Measurements from ENCODE around the gene CEL.
"Not testable (repeated sequence)": the region's sequence is repeated elsewhere in the genome, so short reads cannot be mapped to it uniquely, and the experiment has no call there.

The CEL gene

GRCh38 chr9:133040892-133041479, 20.8 kb upstream of the CEL start:
- not testable (repeated sequence) for H3K9me3 Mint-ChIP-seq; ATAC-seq (replicated peaks)
- DNase-seq: peak; percentile 24

DNA sequence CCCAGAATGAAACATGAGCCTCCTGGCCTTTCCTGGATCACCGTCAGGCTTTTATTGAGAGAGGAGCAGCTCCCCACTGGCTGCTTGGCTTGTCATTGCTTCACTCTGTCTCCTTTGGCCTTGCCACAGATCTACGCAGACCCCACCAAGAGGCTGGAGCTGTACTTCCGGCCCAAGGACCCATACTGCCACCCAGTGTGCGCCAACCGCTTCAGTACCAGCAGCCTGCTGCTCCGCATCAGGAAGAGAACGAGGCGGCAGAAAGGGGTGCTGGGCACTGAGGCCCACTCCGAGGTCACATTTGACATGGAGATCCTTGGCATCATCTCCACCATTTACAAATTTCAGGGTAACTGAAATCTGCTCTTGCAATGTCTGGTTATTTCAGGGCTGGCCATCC, 19.8 kb upstream of the CEL start:
- Mint-ChIP-seq H3K9me3 (no peaks in the 10 kb centered on the region), H3K4me1 (peaks cover 13 to 16% of the 10 kb centered on the region in 2 donors), H3K4me3 (no peak overlapping the region), H3K27ac (no peak overlapping the region), H3K27me3 (no peaks in the 10 kb centered on the region), H3K36me3 (peaks cover 29 to 58% of the 10 kb centered on the region in 2 donors)
- DNase-seq: no peak
- ATAC-seq (replicated peaks): no peak

More at GRCh38 chr9:133040892-133041479, 20.8 kb upstream of the CEL start:
- Mint-ChIP-seq H3K36me3 (peaks cover 20 to 50% of the 10 kb centered on the region in 2 donors), H3K4me1 (peaks cover 13 to 16% of the 10 kb centered on the region in 2 donors)
- not testable (repeated sequence) for H3K27ac Mint-ChIP-seq, H3K4me3 Mint-ChIP-seq, H3K27me3 Mint-ChIP-seq

DNA sequence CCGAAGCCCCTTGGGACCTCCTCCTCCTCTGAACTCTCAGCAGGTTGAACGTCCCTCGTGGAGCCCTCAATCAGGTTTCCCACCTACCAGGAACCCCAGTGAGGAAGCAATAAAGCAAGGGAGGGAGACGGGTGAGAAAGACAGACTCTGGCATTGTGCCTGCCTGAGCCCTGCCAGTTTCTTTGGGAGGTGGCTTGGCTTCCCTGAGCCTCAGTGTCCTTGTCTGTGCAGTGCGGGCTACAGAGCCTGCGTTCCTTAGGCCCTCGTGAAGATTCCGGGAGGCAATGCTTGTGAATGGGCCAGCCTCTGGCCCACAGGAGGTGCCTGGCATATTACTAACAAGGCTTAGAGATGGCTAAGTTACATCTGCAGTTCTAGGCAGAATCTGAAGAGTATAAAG, 19.1 kb upstream of the CEL start:
- no peak for DNase-seq
- Mint-ChIP-seq H3K4me3 (no peak overlapping the region), H3K9me3 (no peaks in the 10 kb centered on the region), H3K36me3 (peaks cover 30 to 56% of the 10 kb centered on the region in 2 donors), H3K27me3 (no peaks in the 10 kb centered on the region), H3K27ac (no peak overlapping the region), H3K4me1 (peaks cover 11 to 15% of the 10 kb centered on the region in 2 donors)
- no peak for ATAC-seq (replicated peaks)

GRCh38 chr9:133043449-133044035, 18.2 kb upstream of the CEL start:
- peaks cover 7 to 10% of the 10 kb centered on the region in 2 donors for H3K4me1 Mint-ChIP-seq
- H3K36me3 Mint-ChIP-seq: peaks cover 27 to 51% of the 10 kb centered on the region in 2 donors
- ATAC-seq (replicated peaks) (no peak), DNase-seq (no peak)
- H3K4me3 Mint-ChIP-seq: no peak overlapping the region
- no peak overlapping the region for H3K27ac Mint-ChIP-seq
- no peaks in the 10 kb centered on the region for H3K27me3 Mint-ChIP-seq
- H3K9me3 Mint-ChIP-seq: no peaks in the 10 kb centered on the region

GRCh38 chr9:133044125-133044524, 17.7 kb upstream of the CEL start:
- H3K4me3 Mint-ChIP-seq: no peak overlapping the region
- no peaks in the 10 kb centered on the region for H3K27me3 Mint-ChIP-seq
- peaks cover 7 to 10% of the 10 kb centered on the region in 2 donors for H3K4me1 Mint-ChIP-seq
- H3K36me3 Mint-ChIP-seq: peaks cover 27 to 47% of the 10 kb centered on the region in 2 donors
- H3K9me3 Mint-ChIP-seq: no peaks in the 10 kb centered on the region
- ATAC-seq (replicated peaks) (no peak), DNase-seq (no peak)
- H3K27ac Mint-ChIP-seq: no peak overlapping the region

DNA sequence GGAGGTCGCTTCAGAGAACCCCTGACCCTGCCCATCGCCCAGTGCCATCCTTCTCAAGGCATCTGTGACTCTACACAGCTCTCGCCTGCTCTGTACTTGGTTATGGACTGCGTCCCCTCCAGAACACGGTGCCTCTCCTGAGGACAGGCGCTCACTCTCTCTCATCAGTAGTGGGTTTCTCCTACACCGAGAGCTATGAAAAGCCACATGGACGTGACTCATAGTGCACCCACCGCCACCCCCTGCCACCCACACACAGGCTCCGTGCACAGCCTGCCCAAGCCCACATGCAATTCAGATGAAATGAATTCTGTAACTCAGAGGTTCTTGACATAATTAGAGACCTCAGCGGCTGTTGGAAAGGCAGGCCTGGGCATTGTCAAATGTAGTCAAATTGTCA, 17.1 kb upstream of the CEL start:
- no peaks in the 10 kb centered on the region for H3K9me3 Mint-ChIP-seq
- H3K4me3 Mint-ChIP-seq: no peak overlapping the region
- DNase-seq (no peak), ATAC-seq (replicated peaks) (no peak)
- H3K27me3 Mint-ChIP-seq: no peaks in the 10 kb centered on the region
- H3K36me3 Mint-ChIP-seq: peaks cover 30 to 52% of the 10 kb centered on the region in 2 donors
- H3K4me1 Mint-ChIP-seq: peaks cover 7 to 10% of the 10 kb centered on the region in 2 donors
- peak overlapping the region; percentile 71 for H3K27ac Mint-ChIP-seq

DNA sequence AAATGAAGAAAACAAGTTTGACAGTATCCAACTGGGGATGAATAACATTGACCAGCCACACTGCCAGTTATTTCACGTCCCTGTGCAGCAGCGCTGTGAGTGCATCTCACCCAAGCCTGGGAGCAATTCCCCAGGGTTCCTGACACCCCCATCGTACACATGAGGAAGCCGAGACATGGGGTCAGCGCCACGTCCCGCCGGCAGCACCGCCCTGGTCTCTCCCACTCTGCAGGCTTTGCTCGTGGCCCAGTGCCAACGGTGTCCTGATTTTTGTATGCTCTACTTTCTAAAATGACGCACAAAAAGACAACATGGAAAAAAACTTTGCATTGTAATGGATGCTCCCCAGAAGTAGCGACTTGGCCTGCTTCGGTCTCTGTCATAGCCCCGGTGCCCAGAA, 16.6 kb upstream of the CEL start:
- Mint-ChIP-seq H3K36me3 (peaks cover 35 to 55% of the 10 kb centered on the region in 2 donors), H3K9me3 (no peaks in the 10 kb centered on the region), H3K27me3 (no peaks in the 10 kb centered on the region), H3K27ac (no peak overlapping the region), H3K4me1 (peaks cover 5 to 10% of the 10 kb centered on the region in 2 donors), H3K4me3 (no peak overlapping the region)
- ATAC-seq (replicated peaks) (no peak), DNase-seq (no peak)

GRCh38 chr9:133046196-133046899, 15.4 kb upstream of the CEL start:
- ATAC-seq (replicated peaks) (no peak), DNase-seq (no peak)
- H3K4me1 Mint-ChIP-seq: peaks cover 5 to 7% of the 10 kb centered on the region in 2 donors
- peaks cover 37 to 59% of the 10 kb centered on the region in 2 donors for H3K36me3 Mint-ChIP-seq
- H3K4me3 Mint-ChIP-seq: no peak overlapping the region
- no peaks in the 10 kb centered on the region for H3K27me3 Mint-ChIP-seq
- no peak overlapping the region for H3K27ac Mint-ChIP-seq
- no peaks in the 10 kb centered on the region for H3K9me3 Mint-ChIP-seq

DNA sequence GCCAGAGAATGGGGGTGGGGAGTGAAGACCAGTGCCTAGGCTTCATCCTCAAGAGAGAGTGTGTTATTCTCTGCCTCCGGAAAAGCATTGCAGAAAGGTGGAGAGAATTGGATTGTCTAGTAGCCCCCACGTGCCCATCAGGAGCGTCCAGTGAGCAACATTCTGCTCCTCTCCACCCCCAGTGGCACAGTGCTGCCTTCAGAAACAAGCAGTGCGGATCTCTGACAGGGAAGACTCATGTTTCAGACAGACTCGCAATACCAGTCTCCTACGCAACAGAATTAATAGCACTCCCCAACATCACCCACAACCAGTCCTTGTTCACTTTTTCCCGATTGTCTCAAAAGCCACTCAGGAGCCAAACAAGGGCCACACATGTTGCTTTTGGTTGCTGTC, 14.9 kb upstream of the CEL start:
- Mint-ChIP-seq H3K4me3 (no peak overlapping the region), H3K4me1 (peaks cover 5 to 6% of the 10 kb centered on the region in 2 donors), H3K9me3 (no peaks in the 10 kb centered on the region), H3K27ac (no peak overlapping the region), H3K27me3 (no peaks in the 10 kb centered on the region), H3K36me3 (peaks cover 40 to 59% of the 10 kb centered on the region in 2 donors)
- DNase-seq (no peak), ATAC-seq (replicated peaks) (no peak)

DNA sequence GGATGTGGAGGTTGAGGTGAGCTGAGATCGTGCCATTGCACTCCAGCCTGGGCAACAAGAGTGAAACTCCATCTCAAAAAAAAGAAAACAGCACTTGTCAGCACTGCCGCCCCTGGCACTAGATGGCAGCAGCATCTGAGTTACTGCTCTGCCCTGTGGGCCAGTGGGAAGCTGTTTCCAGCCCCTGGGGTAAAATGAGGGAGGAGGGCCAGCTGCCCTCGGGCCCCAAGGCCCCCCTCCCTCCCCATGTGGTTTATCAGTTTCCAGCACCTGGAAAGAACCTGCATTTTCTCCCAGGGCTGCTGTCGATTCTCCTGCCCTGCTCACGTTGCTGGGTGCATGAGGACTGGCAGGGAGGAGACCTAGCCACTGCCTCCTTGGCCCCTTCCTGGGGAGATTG, 13.2 kb upstream of the CEL start:
- Mint-ChIP-seq H3K27ac (no peak overlapping the region), H3K27me3 (no peaks in the 10 kb centered on the region), H3K9me3 (no peaks in the 10 kb centered on the region), H3K4me1 (peaks cover 5 to 6% of the 10 kb centered on the region in 2 donors), H3K36me3 (peaks cover 45 to 63% of the 10 kb centered on the region in 2 donors), H3K4me3 (no peak overlapping the region)
- no peak for DNase-seq
- peak; percentile 57 to 61 for ATAC-seq (replicated peaks)

DNA sequence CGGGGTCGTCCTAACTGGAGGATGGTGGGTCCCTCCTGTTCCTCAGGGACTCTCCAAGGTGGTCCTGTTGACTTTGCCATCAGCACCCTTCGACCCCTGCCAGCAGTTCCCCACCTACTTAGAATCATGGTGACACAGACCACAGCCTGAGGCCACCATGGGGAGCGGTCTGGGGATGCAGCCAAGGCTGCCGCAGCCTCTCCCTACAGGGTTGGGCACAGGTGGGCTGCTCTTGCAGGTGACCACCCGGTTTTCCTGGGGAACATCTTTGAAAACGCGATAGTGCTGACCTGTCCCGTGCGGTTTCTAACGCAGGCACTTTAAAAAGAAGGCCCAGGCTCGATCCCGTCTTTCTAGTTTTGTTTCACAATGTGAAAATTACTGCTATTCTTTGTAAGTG, 12.7 kb upstream of the CEL start:
- peaks cover 48 to 64% of the 10 kb centered on the region in 2 donors for H3K36me3 Mint-ChIP-seq
- H3K27me3 Mint-ChIP-seq: no peaks in the 10 kb centered on the region
- H3K27ac Mint-ChIP-seq: no peak overlapping the region

GRCh38 chr9:133050142-133050541, 11.6 kb upstream of the CEL start:
- peaks cover 54 to 64% of the 10 kb centered on the region in 2 donors for H3K36me3 Mint-ChIP-seq
- H3K4me3 Mint-ChIP-seq: no peak overlapping the region

More for the DNA sequence above, 12.7 kb upstream of the CEL start:
- Mint-ChIP-seq H3K9me3 (no peaks in the 10 kb centered on the region), H3K4me3 (no peak overlapping the region), H3K4me1 (peaks cover 5 to 6% of the 10 kb centered on the region in 2 donors)
- ATAC-seq (replicated peaks) (no peak), DNase-seq (no peak)

GRCh38 chr9:133050781-133051180, 11.0 kb upstream of the CEL start:
- H3K27ac Mint-ChIP-seq: no peak overlapping the region
- ATAC-seq (replicated peaks) (no peak), DNase-seq (no peak)
- H3K4me1 Mint-ChIP-seq: no peaks in the 10 kb centered on the region
- H3K27me3 Mint-ChIP-seq: no peaks in the 10 kb centered on the region
- peaks cover 59 to 66% of the 10 kb centered on the region in 2 donors for H3K36me3 Mint-ChIP-seq
- H3K9me3 Mint-ChIP-seq: no peaks in the 10 kb centered on the region
- no peak overlapping the region for H3K4me3 Mint-ChIP-seq

More at GRCh38 chr9:133050142-133050541, 11.6 kb upstream of the CEL start:
- Mint-ChIP-seq H3K27me3 (no peaks in the 10 kb centered on the region), H3K4me1 (no peaks in the 10 kb centered on the region), H3K9me3 (no peaks in the 10 kb centered on the region), H3K27ac (no peak overlapping the region)
- ATAC-seq (replicated peaks) (no peak), DNase-seq (no peak)

DNA sequence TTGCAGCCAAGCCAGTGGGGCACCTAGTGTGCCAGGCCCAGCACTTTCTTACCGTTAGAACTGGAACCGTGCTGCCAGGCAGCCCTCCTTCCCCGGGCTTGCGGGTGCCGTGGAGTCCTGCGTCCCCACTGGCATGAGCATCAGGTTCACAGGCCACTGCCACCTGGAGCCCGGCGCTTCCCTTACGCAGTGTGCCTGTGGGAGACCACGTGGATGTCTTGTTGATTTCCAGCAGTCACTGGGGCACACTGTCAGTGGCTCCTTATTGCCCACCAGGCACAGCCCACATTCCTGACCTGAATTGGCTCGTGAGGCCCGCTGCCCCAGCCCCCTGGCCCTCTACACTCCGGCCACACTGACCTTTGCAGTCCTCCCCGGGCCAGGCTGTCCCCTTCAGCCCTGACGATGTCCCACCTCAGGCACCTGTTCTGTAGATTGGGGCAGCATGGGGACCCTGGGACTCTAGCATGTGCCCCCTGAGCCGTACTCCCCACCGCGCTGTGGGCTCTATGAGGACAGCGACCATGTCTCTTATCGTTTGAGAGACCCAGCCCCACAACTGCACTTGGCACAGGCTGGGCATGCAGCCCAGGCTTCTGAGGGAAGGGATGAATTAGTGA, 10.4 kb upstream of the CEL start:
- no peaks in the 10 kb centered on the region for H3K4me1 Mint-ChIP-seq
- H3K9me3 Mint-ChIP-seq: no peaks in the 10 kb centered on the region
- no peak for DNase-seq
- no peak overlapping the region for H3K27ac Mint-ChIP-seq
- no peak overlapping the region for H3K4me3 Mint-ChIP-seq
- ATAC-seq (replicated peaks): no peak
- no peaks in the 10 kb centered on the region for H3K27me3 Mint-ChIP-seq
- peaks cover 60 to 67% of the 10 kb centered on the region in 2 donors for H3K36me3 Mint-ChIP-seq
